Measurements from ENCODE around the gene C12orf57. TPM values are rescaled to one million over a fixed set of nuclear protein-coding genes. Genes with fewer than 3 reads are reported as not detected.
A peak's percentile ranks its signal among the peaks of the same experiment; 100 is the strongest.

C12orf57 gene
- total RNA-seq, 3 donors from 2014 or later (not counting 1 experiment from before 2014, with no cell fraction given), result 125 to 157 (median 126) TPM

- Histone ChIP-seq H3K9me3 (ENCODE audit: control insufficient read depth, insufficient read depth, low read length) (no peaks in the 10 kb centered on the region), H3K36me3 (ENCODE audit: control insufficient read depth, insufficient read depth, low read length) (no peaks in the 10 kb centered on the region), H3K27me3 (ENCODE audit: control insufficient read depth, insufficient read depth, low read length) (no peaks in the 10 kb centered on the region), H3K4me3 (ENCODE audit: low read length) (peak overlapping the region; percentile 91), H3K4me1 (ENCODE audit: control insufficient read depth, insufficient read depth, low read length) (peaks cover 66% of the 10 kb centered on the region), H3K27ac (ENCODE audit: low read length) (peak overlapping the region; percentile 99)
- intact Hi-C loops (cut with micrococcal nuclease), result loop anchor here (1.0 to 2.0 kb wide), 3 partner anchors 15 to 21 kb away; no protein-coding TSS in a partner anchor
- Mint-ChIP-seq H3K4me3 (peak overlapping the region; percentile 82), H3K4me1 (peaks cover 61 to 69% of the 10 kb centered on the region in 2 donors), H3K27ac (peak overlapping the region; percentile 98 to 99), H3K27me3 (ENCODE audit: low read depth in 2 of 2) (no peaks in the 10 kb centered on the region), H3K9me3 (no peaks in the 10 kb centered on the region), H3K36me3 (no peaks in the 10 kb centered on the region)
- DNase-seq, result peak; percentile 83 to 94
- ATAC-seq, result peak; percentile 51 to 73 (median 53)
- TF ChIP-seq CTCF (IDR thresholded peaks at IDR 0.05), result peak; percentile 90
- under 1% methylated on average over 41 of the region's 48 CpGs for WGBS (ENCODE audit: insufficient coverage)
Measured at GRCh38 chr12:6944381-6945186, 762 bp downstream of the C12orf57 start.

- no peaks in the 10 kb centered on the region for H3K27me3 Mint-ChIP-seq (ENCODE audit: low read depth in 2 of 2)
- no peaks in the 10 kb centered on the region for H3K9me3 ChIP-seq (ENCODE audit: control insufficient read depth, insufficient read depth, low read length)
- H3K9me3 Mint-ChIP-seq, result no peaks in the 10 kb centered on the region
- H3K36me3 Mint-ChIP-seq, result no peaks in the 10 kb centered on the region
- H3K27ac ChIP-seq (ENCODE audit: low read length), result peak overlapping the region; percentile 99
- peaks cover 76% of the 10 kb centered on the region for H3K4me1 ChIP-seq (ENCODE audit: control insufficient read depth, insufficient read depth, low read length)
- no peak for ATAC-seq
- no peak for DNase-seq
- no peaks in the 10 kb centered on the region for H3K27me3 ChIP-seq (ENCODE audit: control insufficient read depth, insufficient read depth, low read length)
- H3K4me3 Mint-ChIP-seq, result no peak overlapping the region
- peaks cover 71 to 76% of the 10 kb centered on the region in 2 donors for H3K4me1 Mint-ChIP-seq
- intact Hi-C loops (cut with micrococcal nuclease), result loop anchor here (2.0 kb wide), 1 partner anchor 21 kb away; no protein-coding TSS in a partner anchor
- H3K36me3 ChIP-seq (ENCODE audit: control insufficient read depth, insufficient read depth, low read length), result no peaks in the 10 kb centered on the region
- H3K27ac Mint-ChIP-seq, result peak overlapping the region; percentile 98 to 99
- 83% methylated on average over 11 of the region's 11 CpGs for WGBS (ENCODE audit: insufficient coverage)
- TF ChIP-seq CTCF (IDR thresholded peaks at IDR 0.05), result no peak
- no peak overlapping the region for H3K4me3 ChIP-seq (ENCODE audit: low read length)
Measured at GRCh38 chr12:6945613-6946012, 1.8 kb downstream of the C12orf57 start.

DNA sequence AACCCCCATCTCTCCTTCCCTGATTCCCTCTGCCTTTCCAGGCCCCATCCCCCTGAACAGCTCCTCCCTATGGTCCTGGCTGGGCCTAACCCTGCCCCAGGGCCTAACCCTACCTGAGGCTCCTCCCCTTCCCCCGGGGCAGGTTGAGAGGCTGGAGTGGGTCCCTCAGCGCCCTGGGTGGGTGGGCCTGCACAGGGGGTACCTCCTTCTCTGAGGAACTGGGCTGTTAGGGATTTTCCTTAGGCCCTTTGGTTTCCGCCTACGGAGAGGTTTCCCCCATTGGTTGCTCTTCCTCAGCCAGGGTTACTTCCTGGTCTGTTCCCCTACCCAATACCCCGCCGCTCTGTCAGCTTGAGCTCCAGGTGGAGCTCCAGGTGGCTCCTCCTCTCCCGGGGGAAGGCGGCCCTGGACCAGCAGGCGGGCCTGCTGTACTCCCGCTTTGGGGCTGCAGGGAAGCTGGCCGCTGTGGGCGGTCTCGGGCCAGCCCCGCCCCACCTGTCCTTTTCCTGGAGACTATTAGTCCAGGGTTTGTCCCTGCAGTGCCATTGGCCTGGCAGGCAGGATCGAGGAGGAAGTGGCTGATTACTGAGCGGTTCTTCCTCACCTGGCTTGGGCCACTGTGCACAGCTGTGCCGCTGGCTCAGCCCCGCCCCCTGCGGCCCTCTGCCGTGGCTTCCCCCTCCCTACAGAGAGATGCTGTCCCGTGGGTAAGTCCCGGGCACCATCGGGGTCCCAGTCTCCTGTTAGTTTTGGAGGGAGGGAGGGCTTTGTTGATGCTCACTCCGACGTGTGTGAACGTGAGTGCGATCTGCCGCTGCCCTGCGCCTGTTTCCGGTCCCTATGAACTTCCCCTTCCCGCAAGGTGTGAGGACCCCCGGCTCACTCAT, 2.5 kb downstream of the C12orf57 start:
- H3K4me3 ChIP-seq (ENCODE audit: low read length), result peak overlapping the region; percentile 21
- Mint-ChIP-seq H3K36me3 (no peaks in the 10 kb centered on the region), H3K27me3 (ENCODE audit: low read depth in 2 of 2) (no peaks in the 10 kb centered on the region), H3K4me3 (peak overlapping the region; percentile 63), H3K9me3 (no peaks in the 10 kb centered on the region), H3K4me1 (peaks cover 76 to 80% of the 10 kb centered on the region in 2 donors), H3K27ac (peak overlapping the region; percentile 98 to 99)
- intact Hi-C loops (cut with micrococcal nuclease), result no loop called here
- no peaks in the 10 kb centered on the region for H3K36me3 ChIP-seq (ENCODE audit: control insufficient read depth, insufficient read depth, low read length)
- WGBS (ENCODE audit: insufficient coverage), result 11% methylated on average over 32 of the region's 32 CpGs
- no peak for TF ChIP-seq CTCF (IDR thresholded peaks at IDR 0.05)
- DNase-seq, result peak in 1 of 2 donors; percentile 80
- no peaks in the 10 kb centered on the region for H3K9me3 ChIP-seq (ENCODE audit: control insufficient read depth, insufficient read depth, low read length)
- peak overlapping the region; percentile 99 for H3K27ac ChIP-seq (ENCODE audit: low read length)
- peaks cover 81% of the 10 kb centered on the region for H3K4me1 ChIP-seq (ENCODE audit: control insufficient read depth, insufficient read depth, low read length)
- no peaks in the 10 kb centered on the region for H3K27me3 ChIP-seq (ENCODE audit: control insufficient read depth, insufficient read depth, low read length)
- ATAC-seq, result peak in 2 of 3 donors; percentile 8 to 12
